SJSA1 (cell line): ENCODE results near the gene MORN3. TPM values are rescaled to one million over a fixed set of nuclear protein-coding genes. Genes with fewer than 3 reads are reported as not detected.
A peak's percentile ranks its signal among the peaks of the same experiment; 100 is the strongest.
"Not testable (repeated sequence)": the region's sequence is repeated elsewhere in the genome, so short reads cannot be mapped to it uniquely, and the experiment has no call there.

Source experiments
- DNase-seq, 2 experiments: peaks; one replicate each; pipeline ENCODE4 v3.0.0-alpha.2; 2015 to 2020; ENCODE audit warnings: low spot score in 2 of 2, low read depth in 1 of 2
- H3K27ac ChIP-seq: fragments of 250-450 bp; sonication (Bioruptor Pico); 2 replicates; pipeline ENCODE4 v1.5.1; 2020; ENCODE audit warnings: mild to moderate bottlenecking, moderate library complexity
- H3K27me3 ChIP-seq: fragments of 250-450 bp; sonication (Bioruptor Pico); replicated peaks from 2 replicates; pipeline ENCODE4 v1.5.1; 2020; ENCODE audit warnings: mild to moderate bottlenecking, moderate library complexity
- H3K36me3 ChIP-seq: fragments of 250-450 bp; sonication (Bioruptor Pico); 2 replicates; pipeline ENCODE4 v1.5.1; 2020; ENCODE audit warnings: mild to moderate bottlenecking
- H3K4me1 ChIP-seq: fragments of 250-450 bp; sonication (Bioruptor Pico); replicated peaks from 2 replicates; pipeline ENCODE4 v1.6.1; 2021; ENCODE audit warnings: mild to moderate bottlenecking
- H3K4me3 ChIP-seq: fragments of 250-450 bp; sonication (Bioruptor Pico); 2 replicates; pipeline ENCODE4 v1.5.1; 2020; ENCODE audit warnings: mild to moderate bottlenecking
- H3K9me3 ChIP-seq: fragments of 250-450 bp; sonication (Bioruptor Pico); replicated peaks from 2 replicates; pipeline ENCODE4 v1.5.1; 2020; ENCODE audit warnings: mild to moderate bottlenecking
- total RNA-seq: library from RNA; depleted of rRNA; stranded (reverse); fragments of >200 nt; shearing (Covaris generic); gene quantifications from 2 replicates; pipeline ENCODE4 v1.2.3, GENCODE V29; 2014

The MORN3 gene
- total RNA-seq, 1 experiment from 2014 or later, result not detected

- H3K9me3 ChIP-seq, result no peaks in the 10 kb centered on the region; the same call in 1 of the 2 replicates
Measured at GRCh38 chr12:121708313-121709063, 39.0 kb upstream of the MORN3 start.

GRCh38 chr12:121705514-121705913, 36.1 kb upstream of the MORN3 start:
- H3K27me3 ChIP-seq, result no peaks in the 10 kb centered on the region
- no peak overlapping the region for H3K4me3 ChIP-seq
- no peaks in the 10 kb centered on the region; the same call in 1 of the 2 replicates for H3K9me3 ChIP-seq
- no peaks in the 10 kb centered on the region for H3K36me3 ChIP-seq
- H3K4me1 ChIP-seq, result no peaks in the 10 kb centered on the region; the same call in 1 of the 2 replicates
- no peak overlapping the region for H3K27ac ChIP-seq
- no peak for DNase-seq

More at GRCh38 chr12:121708313-121709063, 39.0 kb upstream of the MORN3 start:
- DNase-seq, result no peak
- peaks cover 16% of the 10 kb centered on the region for H3K4me1 ChIP-seq
- H3K27ac ChIP-seq, result no peak overlapping the region
- no peak overlapping the region for H3K4me3 ChIP-seq
- H3K36me3 ChIP-seq, result peaks cover 3% of the 10 kb centered on the region
- H3K27me3 ChIP-seq, result no peaks in the 10 kb centered on the region

- Histone ChIP-seq H3K36me3 (no peaks in the 10 kb centered on the region), H3K27ac (no peak overlapping the region), H3K4me1 (no peaks in the 10 kb centered on the region), H3K9me3 (no peaks in the 10 kb centered on the region), H3K27me3 (no peaks in the 10 kb centered on the region), H3K4me3 (no peak overlapping the region)
- no peak for DNase-seq
Measured at GRCh38 chr12:121702944-121703343, 33.5 kb upstream of the MORN3 start.

- Histone ChIP-seq H3K27me3 (no peaks in the 10 kb centered on the region), H3K9me3 (no peaks in the 10 kb centered on the region), H3K27ac (no peak overlapping the region), H3K4me3 (no peak overlapping the region), H3K36me3 (no peaks in the 10 kb centered on the region), H3K4me1 (no peaks in the 10 kb centered on the region)
- DNase-seq, result no peak
Measured at GRCh38 chr12:121701667-121702277, 32.3 kb upstream of the MORN3 start.

GRCh38 chr12:121697861-121698260, 28.4 kb upstream of the MORN3 start:
- H3K4me1 ChIP-seq, H3K4me3 ChIP-seq, H3K36me3 ChIP-seq, H3K27me3 ChIP-seq, DNase-seq, H3K9me3 ChIP-seq, H3K27ac ChIP-seq: not testable (repeated sequence)

GRCh38 chr12:121697093-121697698, 27.7 kb upstream of the MORN3 start:
- H3K9me3 ChIP-seq, result no peaks in the 10 kb centered on the region
- H3K27me3 ChIP-seq, result no peaks in the 10 kb centered on the region
- H3K36me3 ChIP-seq, result no peaks in the 10 kb centered on the region
- peak in 1 of 2 experiments; percentile 46 for DNase-seq
- H3K4me3 ChIP-seq, result no peak overlapping the region
- no peak overlapping the region for H3K27ac ChIP-seq
- no peaks in the 10 kb centered on the region for H3K4me1 ChIP-seq

- no peak overlapping the region for H3K4me3 ChIP-seq
- peaks cover 4% of the 10 kb centered on the region; the same call in 1 of the 2 replicates for H3K4me1 ChIP-seq
- DNase-seq, result no peak
- no peaks in the 10 kb centered on the region for H3K9me3 ChIP-seq
- H3K27ac ChIP-seq, result no peak overlapping the region
- H3K36me3 ChIP-seq, result no peaks in the 10 kb centered on the region
- H3K27me3 ChIP-seq, result no peaks in the 10 kb centered on the region
Measured at GRCh38 chr12:121693155-121693687, 23.8 kb upstream of the MORN3 start.

GRCh38 chr12:121692744-121693143, 23.3 kb upstream of the MORN3 start:
- H3K27me3 ChIP-seq, DNase-seq, H3K9me3 ChIP-seq, H3K4me1 ChIP-seq, H3K36me3 ChIP-seq, H3K27ac ChIP-seq, H3K4me3 ChIP-seq: not testable (repeated sequence)

GRCh38 chr12:121689430-121689829, 20.0 kb upstream of the MORN3 start:
- H3K4me3 ChIP-seq, result no peak overlapping the region
- no peak overlapping the region for H3K27ac ChIP-seq
- H3K27me3 ChIP-seq, result no peaks in the 10 kb centered on the region
- H3K36me3 ChIP-seq, result no peaks in the 10 kb centered on the region
- no peak for DNase-seq
- peaks cover 8% of the 10 kb centered on the region for H3K4me1 ChIP-seq
- H3K9me3 ChIP-seq, result no peaks in the 10 kb centered on the region

GRCh38 chr12:121688966-121689365, 19.5 kb upstream of the MORN3 start:
- DNase-seq, result no peak
- H3K27ac ChIP-seq, result no peak overlapping the region
- H3K9me3 ChIP-seq, result no peaks in the 10 kb centered on the region
- peaks cover 8% of the 10 kb centered on the region for H3K4me1 ChIP-seq
- H3K36me3 ChIP-seq, result no peaks in the 10 kb centered on the region
- H3K27me3 ChIP-seq, result no peaks in the 10 kb centered on the region
- H3K4me3 ChIP-seq, result no peak overlapping the region

GRCh38 chr12:121679661-121680197, 10.3 kb upstream of the MORN3 start:
- not testable (repeated sequence) for H3K36me3 ChIP-seq, H3K27ac ChIP-seq, H3K4me1 ChIP-seq, H3K4me3 ChIP-seq, H3K9me3 ChIP-seq, DNase-seq, H3K27me3 ChIP-seq

- Histone ChIP-seq H3K36me3 (no peaks in the 10 kb centered on the region), H3K27ac (no peak overlapping the region), H3K9me3 (no peaks in the 10 kb centered on the region), H3K4me3 (no peak overlapping the region), H3K4me1 (no peaks in the 10 kb centered on the region), H3K27me3 (no peaks in the 10 kb centered on the region)
- DNase-seq, result no peak
Measured at GRCh38 chr12:121678716-121679300, 9.4 kb upstream of the MORN3 start.

- H3K27me3 ChIP-seq, result no peaks in the 10 kb centered on the region
- H3K4me3 ChIP-seq, result no peak overlapping the region
- no peaks in the 10 kb centered on the region for H3K4me1 ChIP-seq
- no peaks in the 10 kb centered on the region for H3K36me3 ChIP-seq
- no peak for DNase-seq
- H3K27ac ChIP-seq, result no peak overlapping the region
- H3K9me3 ChIP-seq, result no peaks in the 10 kb centered on the region
Measured at GRCh38 chr12:121678305-121678704, 8.9 kb upstream of the MORN3 start.
